Suprapubic skin (tissue), 4 donors: ENCODE measurements around the gene LDAH. TPM values are rescaled to one million over a fixed set of nuclear protein-coding genes. Genes with fewer than 3 reads are reported as not detected.

ENCODE experiments used
- DNase-seq, 2 donors: peaks; one replicate each; pipeline ENCODE4 v3.0.0-alpha.2; 2019; ENCODE audit warnings: low spot score in 2 of 2
- H3K27ac ChIP-seq: fragments of 200-600 bp; sonication (generic); one replicate; pipeline ENCODE4 v1.5.1; 2019
- H3K27me3 ChIP-seq: fragments of 200-600 bp; sonication (generic); one replicate; pipeline ENCODE4 v1.5.1; 2019
- H3K36me3 ChIP-seq: fragments of 200-600 bp; sonication (generic); one replicate; pipeline ENCODE4 v1.5.1; 2019
- H3K4me1 ChIP-seq: fragments of 200-600 bp; sonication (generic); one replicate; pipeline ENCODE4 v1.5.1; 2019
- H3K4me3 ChIP-seq: fragments of 200-600 bp; sonication (generic); one replicate; pipeline ENCODE4 v1.5.1; 2019; ENCODE audit warnings: mild to moderate bottlenecking
- H3K9me3 ChIP-seq: fragments of 200-600 bp; sonication (generic); one replicate; pipeline ENCODE4 v1.5.1; 2019
- CTCF ChIP-seq, 2 donors: fragments of 200-600 bp in 1 of 2; fragments of 450-650 bp in 1 of 2; sonication (generic) in 1 of 2; IDR thresholded peaks; one replicate each; pipeline ENCODE4 v1.5.1; 2016 to 2019; ENCODE audit warnings: antibody characterized with exemption in 2 of 2, mild to moderate bottlenecking in 1 of 2, moderate library complexity in 1 of 2
- EP300 ChIP-seq: sonication (generic); formaldehyde crosslinking; IDR thresholded peaks from one replicate; pipeline ENCODE4 v1.6.1; 2017; ENCODE audit warnings: antibody characterized with exemption
- POLR2A ChIP-seq, 2 donors: fragments of 450-650 bp; IDR thresholded peaks; one replicate each; pipeline ENCODE4 v1.6.1; 2017; ENCODE audit warnings: antibody characterized with exemption in 2 of 2, mild to moderate bottlenecking in 2 of 2, moderate library complexity in 2 of 2
- POLR2AphosphoS5 ChIP-seq, 3 donors: sonication (generic); formaldehyde crosslinking; IDR thresholded peaks; one replicate each; pipeline ENCODE4 v1.6.1; 2017; ENCODE audit warnings: antibody characterized with exemption in 3 of 3
- WGBS: methylation state at CpG from one replicate; pipeline ENCODE4 v1.1.5; 2018; 5-methylcytosine and 5-hydroxymethylcytosine counted together
- total RNA-seq, 4 donors: library from RNA; depleted of rRNA; stranded (reverse); fragments of >200 nt; gene quantifications; one replicate each; pipeline ENCODE4 v1.1.0, GENCODE V29; 2016

LDAH gene
- total RNA-seq, 4 donors from 2014 or later: 9.0 to 15.5 (median 10.4) TPM

DNA sequence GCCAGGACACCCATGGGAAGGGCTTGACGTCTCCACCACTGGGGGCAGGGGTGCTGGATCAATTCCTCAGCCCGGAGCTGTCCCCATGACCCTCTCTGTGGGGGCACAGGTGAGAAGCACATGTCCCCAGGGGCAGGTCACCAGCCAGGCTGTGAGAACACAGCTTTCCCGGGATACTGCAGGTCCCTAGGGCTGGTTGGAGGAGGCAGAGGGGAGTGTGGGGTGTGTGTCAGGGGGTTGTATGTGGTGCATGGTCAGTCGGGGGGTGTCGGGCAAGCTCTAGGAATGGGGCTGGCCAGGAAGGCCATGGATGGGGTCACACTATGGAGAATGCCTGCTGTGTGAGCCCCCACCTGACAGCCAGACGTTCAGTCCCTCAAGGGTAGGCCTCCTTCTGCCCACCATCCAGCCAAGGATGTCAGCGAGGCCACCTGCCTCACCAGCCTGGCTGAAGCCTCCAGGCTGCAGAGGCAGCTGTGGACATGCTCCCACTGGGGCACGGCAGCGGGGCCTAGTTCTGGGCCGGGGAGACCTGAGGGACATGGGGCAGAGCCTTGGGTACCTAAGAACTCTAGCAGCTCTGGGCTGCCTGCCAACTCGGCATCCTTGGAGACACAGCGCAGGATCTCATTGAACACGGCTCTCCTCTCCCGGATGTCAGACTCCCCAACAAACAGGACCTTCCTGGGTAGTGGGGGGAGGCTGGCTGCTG is 182.3 kb downstream of the LDAH start:
- DNase-seq: no peak
- peaks cover 75% of the 10 kb centered on the region for H3K36me3 ChIP-seq
- H3K27ac ChIP-seq: no peak overlapping the region
- TF ChIP-seq POLR2AphosphoS5 (IDR thresholded peaks at IDR 0.05): no peak
- no peak for TF ChIP-seq EP300
- peaks cover 29% of the 10 kb centered on the region for H3K4me1 ChIP-seq
- H3K9me3 ChIP-seq: no peaks in the 10 kb centered on the region
- no peaks in the 10 kb centered on the region for H3K27me3 ChIP-seq
- no peak overlapping the region for H3K4me3 ChIP-seq
- 81% methylated on average over 3 of the region's 14 CpGs for WGBS

DNA sequence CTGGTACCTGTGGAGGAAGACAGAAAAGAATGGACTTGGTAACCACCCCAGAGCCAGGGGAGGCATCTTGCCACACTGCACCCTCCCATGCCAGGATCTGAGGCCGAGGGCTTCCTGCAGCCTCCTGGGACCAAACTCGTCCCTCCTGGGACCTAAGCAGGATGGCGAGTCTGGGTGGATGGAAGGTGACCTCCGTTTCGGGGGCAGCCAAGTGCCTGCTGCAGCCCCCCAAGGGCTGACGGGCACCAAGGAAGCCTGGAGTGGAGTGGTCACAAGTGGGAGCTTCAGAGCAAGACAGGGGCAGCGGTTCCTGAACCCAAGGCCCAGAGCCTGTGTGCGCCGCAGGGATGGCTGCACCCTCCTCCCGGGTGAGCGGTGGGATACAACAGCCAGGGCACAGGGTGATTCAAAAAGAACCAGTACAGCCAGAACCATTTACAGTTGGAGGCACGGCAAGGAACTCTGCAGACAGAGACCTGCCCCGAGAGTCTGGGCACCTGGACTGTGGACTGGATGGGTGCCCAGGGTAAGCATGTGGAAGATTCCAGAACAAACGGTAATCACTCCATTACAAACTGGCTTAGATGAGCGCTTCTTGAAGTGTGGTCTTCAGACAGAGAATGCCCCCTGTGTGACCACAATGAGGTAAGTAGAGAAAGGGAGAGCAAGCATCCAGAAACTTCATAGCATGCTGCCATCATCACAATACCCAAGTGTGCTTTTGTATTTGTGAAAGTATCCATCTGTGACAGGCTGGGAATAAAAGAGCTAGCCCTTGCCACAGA is 184.1 kb downstream of the LDAH start:
- 84% methylated on average over 6 of the region's 15 CpGs for WGBS
- no peak for TF ChIP-seq EP300
- TF ChIP-seq CTCF (IDR thresholded peaks at IDR 0.05): no peak
- no peak for TF ChIP-seq POLR2AphosphoS5 (IDR thresholded peaks at IDR 0.05)
- no peak for TF ChIP-seq POLR2A (IDR thresholded peaks at IDR 0.05)
- peaks cover 58% of the 10 kb centered on the region for H3K36me3 ChIP-seq
- no peak for DNase-seq
- H3K4me1 ChIP-seq: peaks cover 46% of the 10 kb centered on the region
- no peak overlapping the region for H3K27ac ChIP-seq
- H3K4me3 ChIP-seq: no peak overlapping the region
- no peaks in the 10 kb centered on the region for H3K9me3 ChIP-seq
- no peaks in the 10 kb centered on the region for H3K27me3 ChIP-seq

DNA sequence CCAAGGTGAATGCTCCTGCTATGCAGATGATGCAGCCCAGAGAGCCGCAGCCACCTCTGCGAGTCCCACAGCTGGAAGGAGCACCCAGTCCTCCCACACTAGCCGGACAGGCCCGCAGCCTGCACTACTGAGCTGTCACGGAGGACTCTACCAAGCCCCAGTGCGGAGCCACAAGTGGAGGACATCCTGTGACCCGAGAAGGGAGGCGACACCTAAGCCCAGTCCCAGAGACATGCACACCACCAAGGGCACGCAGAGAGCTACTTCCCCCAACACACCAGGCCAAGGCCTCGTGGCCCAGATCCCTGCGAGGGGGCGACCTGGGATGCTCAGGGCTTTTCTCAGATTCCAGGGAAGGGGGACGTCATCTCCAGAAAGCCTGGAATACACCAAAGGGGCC is 184.9 kb downstream of the LDAH start:
- DNase-seq: no peak
- H3K4me1 ChIP-seq: peaks cover 54% of the 10 kb centered on the region
- no peaks in the 10 kb centered on the region for H3K27me3 ChIP-seq
- H3K4me3 ChIP-seq: no peak overlapping the region
- no peaks in the 10 kb centered on the region for H3K9me3 ChIP-seq
- H3K27ac ChIP-seq: no peak overlapping the region
- TF ChIP-seq POLR2A (IDR thresholded peaks at IDR 0.05) (no peak), CTCF (IDR thresholded peaks at IDR 0.05) (no peak), POLR2AphosphoS5 (IDR thresholded peaks at IDR 0.05) (no peak), EP300 (no peak)
- 88% methylated on average over 5 of the region's 13 CpGs for WGBS
- peaks cover 51% of the 10 kb centered on the region for H3K36me3 ChIP-seq

DNA sequence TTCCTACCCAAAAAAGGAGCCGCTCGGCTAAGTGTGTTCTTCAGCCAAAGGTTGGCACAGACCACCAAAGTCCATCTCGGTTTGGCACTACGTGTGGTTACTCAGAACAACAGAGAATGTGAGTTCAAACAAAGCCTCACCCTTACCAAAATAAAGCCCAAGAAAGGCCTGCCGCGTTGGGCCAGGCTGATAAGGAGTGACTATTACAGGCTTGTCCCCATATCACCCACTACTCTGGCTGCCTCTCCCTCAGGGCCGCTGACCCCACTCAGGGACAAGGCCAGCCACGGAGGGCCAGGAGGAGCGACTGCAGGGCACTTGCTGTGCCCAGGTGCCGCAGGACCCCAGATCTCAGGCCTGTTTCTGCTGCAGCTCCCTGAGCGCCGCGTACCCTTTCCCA is 185.8 kb downstream of the LDAH start:
- peaks cover 53% of the 10 kb centered on the region for H3K4me1 ChIP-seq
- no peaks in the 10 kb centered on the region for H3K27me3 ChIP-seq
- H3K27ac ChIP-seq: peak overlapping the region; percentile 56
- no peak overlapping the region for H3K4me3 ChIP-seq
- TF ChIP-seq POLR2A (IDR thresholded peaks at IDR 0.05) (no peak), EP300 (peak; percentile 33)
- H3K9me3 ChIP-seq: no peaks in the 10 kb centered on the region
- WGBS: 54% methylated on average over 12 of the region's 13 CpGs
- DNase-seq: no peak
- H3K36me3 ChIP-seq: peaks cover 49% of the 10 kb centered on the region

DNA sequence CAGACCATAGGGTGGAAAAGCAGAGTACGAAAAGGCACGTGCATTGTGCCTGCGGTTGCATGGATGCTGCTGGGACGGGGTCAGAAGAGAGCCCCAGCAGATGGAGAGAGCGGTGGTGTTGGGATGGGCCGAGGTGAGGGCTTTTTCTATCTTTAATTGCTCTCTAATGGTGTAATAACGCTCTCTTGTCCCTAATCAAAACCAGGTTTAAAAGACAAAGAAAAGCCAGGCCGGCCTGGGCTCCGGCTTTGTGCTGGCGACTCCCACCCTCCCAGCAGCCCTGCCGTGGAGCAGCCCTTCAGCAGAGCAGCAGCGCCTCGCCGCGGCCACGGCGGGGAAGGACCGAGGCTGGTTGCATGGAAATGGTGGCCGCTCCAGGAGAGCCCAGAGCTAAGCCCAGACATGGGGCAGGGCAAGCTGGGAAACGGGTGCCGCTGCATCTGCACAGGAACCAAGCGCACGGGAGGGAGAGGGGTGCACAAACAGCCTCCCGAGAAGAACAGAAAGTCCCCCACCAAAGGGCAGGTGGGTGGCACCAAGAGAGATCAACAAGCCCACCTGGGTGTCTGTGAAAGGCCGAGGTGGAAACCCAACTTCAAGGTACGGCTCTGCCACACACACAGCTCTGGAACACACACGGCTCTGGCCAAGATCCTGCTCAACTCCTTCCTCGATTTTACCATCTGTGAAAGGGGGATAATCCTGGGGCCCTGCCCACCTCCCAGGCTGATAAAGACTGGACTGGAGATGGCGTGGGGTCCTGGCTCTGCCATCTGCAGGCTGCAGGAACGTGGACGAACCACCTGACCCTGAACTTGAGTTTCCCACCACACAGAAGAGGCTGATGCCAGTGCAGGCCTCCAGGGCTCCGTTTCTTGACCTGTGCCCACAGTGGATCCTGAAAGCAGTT is 187.0 kb downstream of the LDAH start:
- H3K4me3 ChIP-seq: no peak overlapping the region
- H3K36me3 ChIP-seq: peaks cover 40% of the 10 kb centered on the region
- peak overlapping the region; percentile 64 for H3K27ac ChIP-seq

More for the DNA sequence above, 187.0 kb downstream of the LDAH start:
- TF ChIP-seq EP300: no peak
- TF ChIP-seq CTCF (IDR thresholded peaks at IDR 0.05): peak; percentile 90 to 94
- no peak for TF ChIP-seq POLR2A (IDR thresholded peaks at IDR 0.05)
- peak in 1 of 3 donors; percentile 85 for TF ChIP-seq POLR2AphosphoS5 (IDR thresholded peaks at IDR 0.05)
- Histone ChIP-seq H3K27me3 (no peaks in the 10 kb centered on the region), H3K4me1 (peaks cover 44% of the 10 kb centered on the region), H3K9me3 (no peaks in the 10 kb centered on the region)
- 47% methylated on average over 32 of the region's 32 CpGs for WGBS
- DNase-seq: peak; percentile 91 to 96
